Panc1 (cell line): Measurements from ENCODE around the gene PCYT2.

ENCODE experiments used
- TF ChIP-seq, protein P1 (sequence below): fragments of 450-650 bp; IDR thresholded peaks from 2 replicates; pipeline ENCODE4 v1.5.1; 2017; ENCODE audit warnings: mild to moderate bottlenecking
- TF ChIP-seq, protein P2 (sequence below), 2 experiments: IDR thresholded peaks; 2 replicates each; pipeline ENCODE4 v1.6.1; 2011 to 2012; ENCODE audit warnings: low read depth in 2 of 2, control low read depth in 1 of 2, low read length in 1 of 2, mild to moderate bottlenecking in 1 of 2, moderate library complexity in 1 of 2; ENCODE audit not compliant: insufficient read depth in 1 of 2

DNA sequence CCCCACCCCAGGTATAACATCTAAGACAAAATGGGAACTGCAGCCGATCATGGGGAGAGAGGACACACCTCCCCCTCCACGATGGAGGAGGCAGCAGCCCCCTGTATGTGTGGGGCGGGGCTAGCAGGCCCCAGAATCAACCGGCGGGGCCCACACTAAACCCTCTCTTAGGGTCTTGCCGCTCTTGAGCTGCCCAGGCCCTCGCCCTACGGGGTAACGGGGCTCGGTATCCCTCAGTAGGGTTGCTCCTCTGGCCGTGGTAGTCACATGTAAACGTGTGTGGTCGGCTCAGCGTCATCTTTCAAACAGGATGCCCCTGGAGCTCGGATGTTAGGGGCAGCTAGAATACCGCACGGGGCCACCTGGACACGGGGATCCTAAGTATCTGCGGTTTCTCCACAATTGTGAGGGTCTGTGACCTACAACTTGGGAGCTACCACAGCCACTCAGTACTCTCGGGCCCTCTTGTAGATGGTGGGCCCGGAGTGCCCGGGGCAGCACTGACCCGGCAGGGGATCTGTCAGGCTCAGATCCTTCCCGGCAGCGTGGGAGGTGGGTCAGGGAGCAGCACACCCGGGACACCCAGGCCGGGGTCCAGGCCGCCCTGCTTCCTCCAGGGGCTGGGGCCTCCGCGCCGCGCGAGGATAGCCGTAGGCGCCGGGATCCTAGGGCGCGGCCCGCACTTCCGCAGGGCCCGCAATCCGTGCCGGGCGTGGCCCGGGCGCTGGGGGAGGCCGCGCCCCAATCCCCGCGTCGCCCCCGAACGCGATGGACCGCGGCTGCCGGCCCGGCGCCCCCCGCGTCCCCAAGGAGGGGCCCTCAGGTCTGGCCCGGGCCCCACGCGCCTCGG lies 40.8 kb downstream of the PCYT2 start:
- TF ChIP-seq, protein P1, sequence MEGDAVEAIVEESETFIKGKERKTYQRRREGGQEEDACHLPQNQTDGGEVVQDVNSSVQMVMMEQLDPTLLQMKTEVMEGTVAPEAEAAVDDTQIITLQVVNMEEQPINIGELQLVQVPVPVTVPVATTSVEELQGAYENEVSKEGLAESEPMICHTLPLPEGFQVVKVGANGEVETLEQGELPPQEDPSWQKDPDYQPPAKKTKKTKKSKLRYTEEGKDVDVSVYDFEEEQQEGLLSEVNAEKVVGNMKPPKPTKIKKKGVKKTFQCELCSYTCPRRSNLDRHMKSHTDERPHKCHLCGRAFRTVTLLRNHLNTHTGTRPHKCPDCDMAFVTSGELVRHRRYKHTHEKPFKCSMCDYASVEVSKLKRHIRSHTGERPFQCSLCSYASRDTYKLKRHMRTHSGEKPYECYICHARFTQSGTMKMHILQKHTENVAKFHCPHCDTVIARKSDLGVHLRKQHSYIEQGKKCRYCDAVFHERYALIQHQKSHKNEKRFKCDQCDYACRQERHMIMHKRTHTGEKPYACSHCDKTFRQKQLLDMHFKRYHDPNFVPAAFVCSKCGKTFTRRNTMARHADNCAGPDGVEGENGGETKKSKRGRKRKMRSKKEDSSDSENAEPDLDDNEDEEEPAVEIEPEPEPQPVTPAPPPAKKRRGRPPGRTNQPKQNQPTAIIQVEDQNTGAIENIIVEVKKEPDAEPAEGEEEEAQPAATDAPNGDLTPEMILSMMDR, result no peak
- TF ChIP-seq, protein P2, sequence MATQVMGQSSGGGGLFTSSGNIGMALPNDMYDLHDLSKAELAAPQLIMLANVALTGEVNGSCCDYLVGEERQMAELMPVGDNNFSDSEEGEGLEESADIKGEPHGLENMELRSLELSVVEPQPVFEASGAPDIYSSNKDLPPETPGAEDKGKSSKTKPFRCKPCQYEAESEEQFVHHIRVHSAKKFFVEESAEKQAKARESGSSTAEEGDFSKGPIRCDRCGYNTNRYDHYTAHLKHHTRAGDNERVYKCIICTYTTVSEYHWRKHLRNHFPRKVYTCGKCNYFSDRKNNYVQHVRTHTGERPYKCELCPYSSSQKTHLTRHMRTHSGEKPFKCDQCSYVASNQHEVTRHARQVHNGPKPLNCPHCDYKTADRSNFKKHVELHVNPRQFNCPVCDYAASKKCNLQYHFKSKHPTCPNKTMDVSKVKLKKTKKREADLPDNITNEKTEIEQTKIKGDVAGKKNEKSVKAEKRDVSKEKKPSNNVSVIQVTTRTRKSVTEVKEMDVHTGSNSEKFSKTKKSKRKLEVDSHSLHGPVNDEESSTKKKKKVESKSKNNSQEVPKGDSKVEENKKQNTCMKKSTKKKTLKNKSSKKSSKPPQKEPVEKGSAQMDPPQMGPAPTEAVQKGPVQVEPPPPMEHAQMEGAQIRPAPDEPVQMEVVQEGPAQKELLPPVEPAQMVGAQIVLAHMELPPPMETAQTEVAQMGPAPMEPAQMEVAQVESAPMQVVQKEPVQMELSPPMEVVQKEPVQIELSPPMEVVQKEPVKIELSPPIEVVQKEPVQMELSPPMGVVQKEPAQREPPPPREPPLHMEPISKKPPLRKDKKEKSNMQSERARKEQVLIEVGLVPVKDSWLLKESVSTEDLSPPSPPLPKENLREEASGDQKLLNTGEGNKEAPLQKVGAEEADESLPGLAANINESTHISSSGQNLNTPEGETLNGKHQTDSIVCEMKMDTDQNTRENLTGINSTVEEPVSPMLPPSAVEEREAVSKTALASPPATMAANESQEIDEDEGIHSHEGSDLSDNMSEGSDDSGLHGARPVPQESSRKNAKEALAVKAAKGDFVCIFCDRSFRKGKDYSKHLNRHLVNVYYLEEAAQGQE (IDR thresholded peaks at IDR 0.05; ENCODE audit: insufficient read depth in 1 of 2, low read depth in 2 of 2, low read length in 1 of 2), result no peak
